Measurements from ENCODE around the gene CFAP57. TPM values are rescaled to one million over a fixed set of nuclear protein-coding genes. Genes with fewer than 3 reads are reported as not detected.
A peak's percentile ranks its signal among the peaks of the same experiment; 100 is the strongest.

The CFAP57 gene
- total and polyA plus RNA-seq, 9 of the 15 experiments (the other 6 are each of a cell fraction or from before 2014, with no cell fraction given), result 0.04 to 0.22 (median 0.07) TPM; not detected in 3

DNA sequence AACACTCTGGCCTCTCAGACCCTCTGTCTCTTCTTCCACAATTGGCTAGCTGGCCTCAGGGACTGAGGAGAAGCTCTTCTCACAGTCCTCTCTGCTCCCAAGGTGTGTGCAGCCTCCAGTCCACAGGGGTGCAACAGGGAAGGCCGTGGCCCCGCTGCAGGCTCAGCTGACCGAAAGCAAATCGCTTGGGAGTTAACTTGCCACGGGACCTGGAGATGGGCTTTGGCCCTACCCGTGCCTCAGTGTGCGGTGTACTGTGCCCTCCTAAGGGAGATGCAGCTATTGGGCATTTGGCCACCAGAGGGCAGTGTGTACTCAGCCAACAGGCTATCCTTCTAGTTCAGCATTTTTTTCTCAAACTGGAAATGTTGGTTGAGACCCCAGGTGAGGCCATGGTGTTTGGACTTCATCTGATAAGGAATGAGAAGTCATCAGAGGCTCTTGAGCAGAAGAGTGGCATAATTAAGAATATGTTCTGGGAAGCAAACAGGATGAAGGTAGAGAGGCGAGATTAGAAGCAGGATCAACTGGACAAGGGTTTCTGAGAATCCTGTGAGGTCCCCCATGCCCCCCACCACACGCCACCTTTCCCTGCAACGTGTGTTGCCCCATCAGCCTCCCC, 55.1 kb downstream of the CFAP57 start (continued):
- TF ChIP-seq, protein P1, sequence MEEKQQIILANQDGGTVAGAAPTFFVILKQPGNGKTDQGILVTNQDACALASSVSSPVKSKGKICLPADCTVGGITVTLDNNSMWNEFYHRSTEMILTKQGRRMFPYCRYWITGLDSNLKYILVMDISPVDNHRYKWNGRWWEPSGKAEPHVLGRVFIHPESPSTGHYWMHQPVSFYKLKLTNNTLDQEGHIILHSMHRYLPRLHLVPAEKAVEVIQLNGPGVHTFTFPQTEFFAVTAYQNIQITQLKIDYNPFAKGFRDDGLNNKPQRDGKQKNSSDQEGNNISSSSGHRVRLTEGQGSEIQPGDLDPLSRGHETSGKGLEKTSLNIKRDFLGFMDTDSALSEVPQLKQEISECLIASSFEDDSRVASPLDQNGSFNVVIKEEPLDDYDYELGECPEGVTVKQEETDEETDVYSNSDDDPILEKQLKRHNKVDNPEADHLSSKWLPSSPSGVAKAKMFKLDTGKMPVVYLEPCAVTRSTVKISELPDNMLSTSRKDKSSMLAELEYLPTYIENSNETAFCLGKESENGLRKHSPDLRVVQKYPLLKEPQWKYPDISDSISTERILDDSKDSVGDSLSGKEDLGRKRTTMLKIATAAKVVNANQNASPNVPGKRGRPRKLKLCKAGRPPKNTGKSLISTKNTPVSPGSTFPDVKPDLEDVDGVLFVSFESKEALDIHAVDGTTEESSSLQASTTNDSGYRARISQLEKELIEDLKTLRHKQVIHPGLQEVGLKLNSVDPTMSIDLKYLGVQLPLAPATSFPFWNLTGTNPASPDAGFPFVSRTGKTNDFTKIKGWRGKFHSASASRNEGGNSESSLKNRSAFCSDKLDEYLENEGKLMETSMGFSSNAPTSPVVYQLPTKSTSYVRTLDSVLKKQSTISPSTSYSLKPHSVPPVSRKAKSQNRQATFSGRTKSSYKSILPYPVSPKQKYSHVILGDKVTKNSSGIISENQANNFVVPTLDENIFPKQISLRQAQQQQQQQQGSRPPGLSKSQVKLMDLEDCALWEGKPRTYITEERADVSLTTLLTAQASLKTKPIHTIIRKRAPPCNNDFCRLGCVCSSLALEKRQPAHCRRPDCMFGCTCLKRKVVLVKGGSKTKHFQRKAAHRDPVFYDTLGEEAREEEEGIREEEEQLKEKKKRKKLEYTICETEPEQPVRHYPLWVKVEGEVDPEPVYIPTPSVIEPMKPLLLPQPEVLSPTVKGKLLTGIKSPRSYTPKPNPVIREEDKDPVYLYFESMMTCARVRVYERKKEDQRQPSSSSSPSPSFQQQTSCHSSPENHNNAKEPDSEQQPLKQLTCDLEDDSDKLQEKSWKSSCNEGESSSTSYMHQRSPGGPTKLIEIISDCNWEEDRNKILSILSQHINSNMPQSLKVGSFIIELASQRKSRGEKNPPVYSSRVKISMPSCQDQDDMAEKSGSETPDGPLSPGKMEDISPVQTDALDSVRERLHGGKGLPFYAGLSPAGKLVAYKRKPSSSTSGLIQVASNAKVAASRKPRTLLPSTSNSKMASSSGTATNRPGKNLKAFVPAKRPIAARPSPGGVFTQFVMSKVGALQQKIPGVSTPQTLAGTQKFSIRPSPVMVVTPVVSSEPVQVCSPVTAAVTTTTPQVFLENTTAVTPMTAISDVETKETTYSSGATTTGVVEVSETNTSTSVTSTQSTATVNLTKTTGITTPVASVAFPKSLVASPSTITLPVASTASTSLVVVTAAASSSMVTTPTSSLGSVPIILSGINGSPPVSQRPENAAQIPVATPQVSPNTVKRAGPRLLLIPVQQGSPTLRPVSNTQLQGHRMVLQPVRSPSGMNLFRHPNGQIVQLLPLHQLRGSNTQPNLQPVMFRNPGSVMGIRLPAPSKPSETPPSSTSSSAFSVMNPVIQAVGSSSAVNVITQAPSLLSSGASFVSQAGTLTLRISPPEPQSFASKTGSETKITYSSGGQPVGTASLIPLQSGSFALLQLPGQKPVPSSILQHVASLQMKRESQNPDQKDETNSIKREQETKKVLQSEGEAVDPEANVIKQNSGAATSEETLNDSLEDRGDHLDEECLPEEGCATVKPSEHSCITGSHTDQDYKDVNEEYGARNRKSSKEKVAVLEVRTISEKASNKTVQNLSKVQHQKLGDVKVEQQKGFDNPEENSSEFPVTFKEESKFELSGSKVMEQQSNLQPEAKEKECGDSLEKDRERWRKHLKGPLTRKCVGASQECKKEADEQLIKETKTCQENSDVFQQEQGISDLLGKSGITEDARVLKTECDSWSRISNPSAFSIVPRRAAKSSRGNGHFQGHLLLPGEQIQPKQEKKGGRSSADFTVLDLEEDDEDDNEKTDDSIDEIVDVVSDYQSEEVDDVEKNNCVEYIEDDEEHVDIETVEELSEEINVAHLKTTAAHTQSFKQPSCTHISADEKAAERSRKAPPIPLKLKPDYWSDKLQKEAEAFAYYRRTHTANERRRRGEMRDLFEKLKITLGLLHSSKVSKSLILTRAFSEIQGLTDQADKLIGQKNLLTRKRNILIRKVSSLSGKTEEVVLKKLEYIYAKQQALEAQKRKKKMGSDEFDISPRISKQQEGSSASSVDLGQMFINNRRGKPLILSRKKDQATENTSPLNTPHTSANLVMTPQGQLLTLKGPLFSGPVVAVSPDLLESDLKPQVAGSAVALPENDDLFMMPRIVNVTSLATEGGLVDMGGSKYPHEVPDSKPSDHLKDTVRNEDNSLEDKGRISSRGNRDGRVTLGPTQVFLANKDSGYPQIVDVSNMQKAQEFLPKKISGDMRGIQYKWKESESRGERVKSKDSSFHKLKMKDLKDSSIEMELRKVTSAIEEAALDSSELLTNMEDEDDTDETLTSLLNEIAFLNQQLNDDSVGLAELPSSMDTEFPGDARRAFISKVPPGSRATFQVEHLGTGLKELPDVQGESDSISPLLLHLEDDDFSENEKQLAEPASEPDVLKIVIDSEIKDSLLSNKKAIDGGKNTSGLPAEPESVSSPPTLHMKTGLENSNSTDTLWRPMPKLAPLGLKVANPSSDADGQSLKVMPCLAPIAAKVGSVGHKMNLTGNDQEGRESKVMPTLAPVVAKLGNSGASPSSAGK (IDR thresholded peaks at IDR 0.05), result no peak
- TF ChIP-seq NBN (IDR thresholded peaks at IDR 0.05; ENCODE audit: low read depth) (no peak), ZKSCAN8 (CRISPR knock-in tag; IDR thresholded peaks at IDR 0.05) (no peak), RBBP5 (IDR thresholded peaks at IDR 0.05; ENCODE audit: borderline replicate concordance, insufficient read depth, low read length, poor library complexity, severe bottlenecking) (no peak), ZNF282 (CRISPR knock-in tag; IDR thresholded peaks at IDR 0.05) (no peak), CAMTA2 (CRISPR knock-in tag; conservative IDR thresholded peaks at IDR 0.05) (no peak), NR2F6 (CRISPR knock-in tag; IDR thresholded peaks at IDR 0.05) (0 out of 2 replicates have a peak, but pooled peaks have one; percentile 22), ELF1 (tag; IDR thresholded peaks at IDR 0.05) (no peak)
- TF ChIP-seq, protein P2, sequence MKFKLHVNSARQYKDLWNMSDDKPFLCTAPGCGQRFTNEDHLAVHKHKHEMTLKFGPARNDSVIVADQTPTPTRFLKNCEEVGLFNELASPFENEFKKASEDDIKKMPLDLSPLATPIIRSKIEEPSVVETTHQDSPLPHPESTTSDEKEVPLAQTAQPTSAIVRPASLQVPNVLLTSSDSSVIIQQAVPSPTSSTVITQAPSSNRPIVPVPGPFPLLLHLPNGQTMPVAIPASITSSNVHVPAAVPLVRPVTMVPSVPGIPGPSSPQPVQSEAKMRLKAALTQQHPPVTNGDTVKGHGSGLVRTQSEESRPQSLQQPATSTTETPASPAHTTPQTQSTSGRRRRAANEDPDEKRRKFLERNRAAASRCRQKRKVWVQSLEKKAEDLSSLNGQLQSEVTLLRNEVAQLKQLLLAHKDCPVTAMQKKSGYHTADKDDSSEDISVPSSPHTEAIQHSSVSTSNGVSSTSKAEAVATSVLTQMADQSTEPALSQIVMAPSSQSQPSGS (CRISPR knock-in tag; IDR thresholded peaks at IDR 0.05), result no peak
- TF ChIP-seq, protein P3, sequence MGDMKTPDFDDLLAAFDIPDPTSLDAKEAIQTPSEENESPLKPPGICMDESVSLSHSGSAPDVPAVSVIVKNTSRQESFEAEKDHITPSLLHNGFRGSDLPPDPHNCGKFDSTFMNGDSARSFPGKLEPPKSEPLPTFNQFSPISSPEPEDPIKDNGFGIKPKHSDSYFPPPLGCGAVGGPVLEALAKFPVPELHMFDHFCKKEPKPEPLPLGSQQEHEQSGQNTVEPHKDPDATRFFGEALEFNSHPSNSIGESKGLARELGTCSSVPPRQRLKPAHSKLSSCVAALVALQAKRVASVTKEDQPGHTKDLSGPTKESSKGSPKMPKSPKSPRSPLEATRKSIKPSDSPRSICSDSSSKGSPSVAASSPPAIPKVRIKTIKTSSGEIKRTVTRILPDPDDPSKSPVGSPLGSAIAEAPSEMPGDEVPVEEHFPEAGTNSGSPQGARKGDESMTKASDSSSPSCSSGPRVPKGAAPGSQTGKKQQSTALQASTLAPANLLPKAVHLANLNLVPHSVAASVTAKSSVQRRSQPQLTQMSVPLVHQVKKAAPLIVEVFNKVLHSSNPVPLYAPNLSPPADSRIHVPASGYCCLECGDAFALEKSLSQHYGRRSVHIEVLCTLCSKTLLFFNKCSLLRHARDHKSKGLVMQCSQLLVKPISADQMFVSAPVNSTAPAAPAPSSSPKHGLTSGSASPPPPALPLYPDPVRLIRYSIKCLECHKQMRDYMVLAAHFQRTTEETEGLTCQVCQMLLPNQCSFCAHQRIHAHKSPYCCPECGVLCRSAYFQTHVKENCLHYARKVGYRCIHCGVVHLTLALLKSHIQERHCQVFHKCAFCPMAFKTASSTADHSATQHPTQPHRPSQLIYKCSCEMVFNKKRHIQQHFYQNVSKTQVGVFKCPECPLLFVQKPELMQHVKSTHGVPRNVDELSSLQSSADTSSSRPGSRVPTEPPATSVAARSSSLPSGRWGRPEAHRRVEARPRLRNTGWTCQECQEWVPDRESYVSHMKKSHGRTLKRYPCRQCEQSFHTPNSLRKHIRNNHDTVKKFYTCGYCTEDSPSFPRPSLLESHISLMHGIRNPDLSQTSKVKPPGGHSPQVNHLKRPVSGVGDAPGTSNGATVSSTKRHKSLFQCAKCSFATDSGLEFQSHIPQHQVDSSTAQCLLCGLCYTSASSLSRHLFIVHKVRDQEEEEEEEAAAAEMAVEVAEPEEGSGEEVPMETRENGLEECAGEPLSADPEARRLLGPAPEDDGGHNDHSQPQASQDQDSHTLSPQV (IDR thresholded peaks at IDR 0.05), result no peak

Data from K562 (cell line).